MCF 10A (cell line): ENCODE results near the gene SMAP1. TPM values are rescaled to one million over a fixed set of nuclear protein-coding genes. Genes with fewer than 3 reads are reported as not detected.

Experiments used
- BruUV-seq: library from RNA; stranded (reverse); fragments of 400-500 nt; replicated peaks from 2 replicates; lab custom pipeline; 2021; lab: Mats Ljungman, UMichigan
- CTCF ChIA-PET: fragments of 300-600 bp; sonication (Branson Sonifier 250); formaldehyde crosslinking; extraction: SDS; loops from one replicate; lab custom pipeline; 2021; ENCODE audit warnings: antibody characterized with exemption, inconsistent platforms; lab: Yijun Ruan, JAX
- POLR2A ChIA-PET: fragments of 300-600, 350-650 bp; sonication (Branson Sonifier 250); formaldehyde crosslinking; extraction: SDS; loops from one replicate; lab custom pipeline; 2020; ENCODE audit warnings: antibody characterized with exemption, inconsistent platforms; lab: Yijun Ruan, JAX
- DNase-seq: peaks from one replicate; pipeline ENCODE4 v3.0.0-alpha.2; 2018; ENCODE audit not compliant: unreplicated experiment
- H3K27ac Mint-ChIP-seq: one replicate; pipeline ENCODE4 v1.8.0; 2022; ENCODE audit warnings: mild to moderate bottlenecking, low read depth, mixed read lengths; ENCODE audit not compliant: unreplicated experiment
- H3K27me3 Mint-ChIP-seq: one replicate; pipeline ENCODE4 v1.8.0; 2022; ENCODE audit warnings: mixed read lengths; ENCODE audit not compliant: insufficient read depth, unreplicated experiment
- H3K36me3 Mint-ChIP-seq: one replicate; pipeline ENCODE4 v1.8.0; 2022; ENCODE audit warnings: mild to moderate bottlenecking, moderate library complexity, mixed read lengths; ENCODE audit not compliant: insufficient read depth, unreplicated experiment
- H3K4me1 Mint-ChIP-seq: one replicate; pipeline ENCODE4 v1.8.0; 2022; ENCODE audit warnings: mixed read lengths; ENCODE audit not compliant: insufficient read depth, unreplicated experiment
- H3K4me3 Mint-ChIP-seq: one replicate; pipeline ENCODE4 v1.8.0; 2022; ENCODE audit warnings: mild to moderate bottlenecking, moderate library complexity, mixed read lengths; ENCODE audit not compliant: unreplicated experiment
- H3K9me3 Mint-ChIP-seq: one replicate; pipeline ENCODE4 v1.8.0; 2022; ENCODE audit warnings: mixed read lengths; ENCODE audit not compliant: unreplicated experiment
- intact Hi-C: fragments of 100-400 bp; cut with micrococcal nuclease; formaldehyde crosslinking; loops from 2 replicates; pipeline ENCODE4 v1.14.1; 2022
- total RNA-seq: library from RNA; stranded (reverse); gene quantifications from 2 replicates; pipeline ENCODE4 v1.2.3, GENCODE V29; 2022
- TF ChIP-seq, protein P1 (sequence below): fragments of 200-600 bp; IDR thresholded peaks from one replicate; pipeline ENCODE4 v1.8.0; 2022; ENCODE audit warnings: antibody characterized with exemption, mild to moderate bottlenecking; ENCODE audit not compliant: unreplicated experiment

SMAP1 gene
- total RNA-seq, 1 experiment from 2014 or later: 26.5 TPM

DNA sequence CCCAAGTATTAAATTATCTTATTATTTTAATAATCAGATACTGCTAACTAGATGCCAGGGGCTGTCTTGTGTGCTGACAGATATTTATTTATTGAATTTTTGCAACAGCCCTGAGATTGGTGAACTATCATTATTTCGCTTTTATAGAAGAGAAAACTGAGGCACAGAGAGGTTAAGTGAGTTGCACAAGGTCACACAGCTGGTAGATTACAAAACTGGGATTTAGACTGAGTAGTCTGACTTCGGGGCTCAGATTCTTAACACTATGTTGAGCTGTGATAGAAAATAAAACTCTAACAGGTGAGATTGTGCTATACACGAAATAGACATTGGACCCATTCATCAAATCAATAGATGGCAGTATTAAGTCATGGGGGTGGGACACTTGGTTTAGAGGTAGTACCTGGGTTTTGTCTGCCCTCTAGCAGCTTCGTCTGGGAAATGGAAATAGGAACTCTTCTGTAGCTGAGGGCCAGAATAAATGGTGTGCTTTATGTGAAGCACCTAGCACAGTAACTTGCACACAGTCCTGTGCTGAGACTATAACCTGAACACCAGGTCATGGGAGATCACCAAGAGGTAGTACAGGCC lies 175.7 kb downstream of the SMAP1 start:
- TF ChIP-seq, protein P1, sequence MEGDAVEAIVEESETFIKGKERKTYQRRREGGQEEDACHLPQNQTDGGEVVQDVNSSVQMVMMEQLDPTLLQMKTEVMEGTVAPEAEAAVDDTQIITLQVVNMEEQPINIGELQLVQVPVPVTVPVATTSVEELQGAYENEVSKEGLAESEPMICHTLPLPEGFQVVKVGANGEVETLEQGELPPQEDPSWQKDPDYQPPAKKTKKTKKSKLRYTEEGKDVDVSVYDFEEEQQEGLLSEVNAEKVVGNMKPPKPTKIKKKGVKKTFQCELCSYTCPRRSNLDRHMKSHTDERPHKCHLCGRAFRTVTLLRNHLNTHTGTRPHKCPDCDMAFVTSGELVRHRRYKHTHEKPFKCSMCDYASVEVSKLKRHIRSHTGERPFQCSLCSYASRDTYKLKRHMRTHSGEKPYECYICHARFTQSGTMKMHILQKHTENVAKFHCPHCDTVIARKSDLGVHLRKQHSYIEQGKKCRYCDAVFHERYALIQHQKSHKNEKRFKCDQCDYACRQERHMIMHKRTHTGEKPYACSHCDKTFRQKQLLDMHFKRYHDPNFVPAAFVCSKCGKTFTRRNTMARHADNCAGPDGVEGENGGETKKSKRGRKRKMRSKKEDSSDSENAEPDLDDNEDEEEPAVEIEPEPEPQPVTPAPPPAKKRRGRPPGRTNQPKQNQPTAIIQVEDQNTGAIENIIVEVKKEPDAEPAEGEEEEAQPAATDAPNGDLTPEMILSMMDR: no peak
- DNase-seq: no peak
- intact Hi-C loops: no loop called here
- H3K27me3 Mint-ChIP-seq: no peaks in the 10 kb centered on the region
- no TSS peak for BruUV-seq
- POLR2A ChIA-PET: interaction anchor here (0.7 kb wide), 1 partner anchor 369 kb away, joined by 4 read pairs; no protein-coding TSS in a partner anchor
- no peak overlapping the region for H3K4me3 Mint-ChIP-seq
- no peaks in the 10 kb centered on the region for H3K36me3 Mint-ChIP-seq
- CTCF ChIA-PET: interaction anchor here (0.5 to 2.3 kb wide), 4 partner anchors 41 to 743 kb away, joined by 3 to 6 read pairs (median 4); no protein-coding TSS in a partner anchor
- peaks cover 10% of the 10 kb centered on the region for H3K4me1 Mint-ChIP-seq
- H3K9me3 Mint-ChIP-seq: no peaks in the 10 kb centered on the region
- H3K27ac Mint-ChIP-seq: no peak overlapping the region

DNA sequence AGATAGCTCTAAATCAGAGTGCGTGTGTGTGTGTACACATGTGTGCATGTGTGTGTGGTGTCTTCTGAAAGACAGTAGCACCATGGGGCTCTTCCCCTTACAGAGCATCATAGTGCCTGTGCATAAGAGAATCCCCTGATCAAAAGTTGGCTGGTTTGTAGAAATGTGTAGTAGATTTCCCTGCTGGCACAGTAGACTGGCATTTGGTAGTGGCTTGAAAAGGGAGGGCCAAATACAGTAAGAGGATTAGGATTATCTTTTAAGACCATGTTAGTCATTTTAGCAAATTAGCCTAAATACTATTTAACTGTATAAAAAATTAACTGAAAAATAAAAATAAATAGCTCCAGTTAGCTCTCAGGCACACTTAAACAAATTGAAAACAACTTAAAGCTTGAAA lies 176.6 kb downstream of the SMAP1 start:
- no TSS peak for BruUV-seq
- no peaks in the 10 kb centered on the region for H3K27me3 Mint-ChIP-seq
- no peaks in the 10 kb centered on the region for H3K9me3 Mint-ChIP-seq
- ChIA-PET CTCF (interaction anchor here (0.7 to 1.1 kb wide), 2 partner anchors 40 to 144 kb away, joined by 3 to 4 read pairs; no protein-coding TSS in a partner anchor), POLR2A (no interaction called here)
- no peak for DNase-seq
- H3K4me1 Mint-ChIP-seq: peaks cover 10% of the 10 kb centered on the region
- no peak overlapping the region for H3K27ac Mint-ChIP-seq
- intact Hi-C loops: no loop called here
- TF ChIP-seq, protein P1: no peak
- no peaks in the 10 kb centered on the region for H3K36me3 Mint-ChIP-seq
- no peak overlapping the region for H3K4me3 Mint-ChIP-seq

- no peaks in the 10 kb centered on the region for H3K9me3 Mint-ChIP-seq
- TF ChIP-seq, protein P1: no peak
- no TSS peak for BruUV-seq
- no peaks in the 10 kb centered on the region for H3K27me3 Mint-ChIP-seq
- no peak overlapping the region for H3K27ac Mint-ChIP-seq
- no peaks in the 10 kb centered on the region for H3K36me3 Mint-ChIP-seq
- peaks cover 10% of the 10 kb centered on the region for H3K4me1 Mint-ChIP-seq
- POLR2A ChIA-PET: no interaction called here
- CTCF ChIA-PET: interaction anchor here (2.4 kb wide), 1 partner anchor 38 kb away, joined by 5 read pairs; no protein-coding TSS in a partner anchor
- H3K4me3 Mint-ChIP-seq: no peak overlapping the region
- DNase-seq: no peak
- intact Hi-C loops: no loop called here
Measured at GRCh38 chr6:70846207-70846835, 178.6 kb downstream of the SMAP1 start.
